Vagina (tissue), 2 donors: ENCODE measurements around the gene PRRX1.

Source experiments
- CTCF ChIP-seq, 3 experiments: fragments of 450-650 bp in 2 of 3; fragments of 200-600 bp in 1 of 3; sonication (generic) in 1 of 3; IDR thresholded peaks; one replicate each; pipeline ENCODE4 v1.5.1; 2017 to 2019; ENCODE audit warnings: antibody characterized with exemption in 3 of 3, mild to moderate bottlenecking in 2 of 3, moderate library complexity in 2 of 3
- POLR2A ChIP-seq, 2 donors: fragments of 450-650 bp; IDR thresholded peaks; one replicate each; pipeline ENCODE4 v1.6.1; 2017; ENCODE audit warnings: antibody characterized with exemption in 2 of 2, mild to moderate bottlenecking in 2 of 2, moderate library complexity in 2 of 2
- POLR2AphosphoS5 ChIP-seq, 2 donors: sonication (generic); formaldehyde crosslinking; IDR thresholded peaks; one replicate each; pipeline ENCODE4 v1.9.0; 2017; ENCODE audit warnings: antibody characterized with exemption in 2 of 2, mild to moderate bottlenecking in 2 of 2, low read depth in 1 of 2; ENCODE audit not compliant: insufficient read depth in 1 of 2

DNA sequence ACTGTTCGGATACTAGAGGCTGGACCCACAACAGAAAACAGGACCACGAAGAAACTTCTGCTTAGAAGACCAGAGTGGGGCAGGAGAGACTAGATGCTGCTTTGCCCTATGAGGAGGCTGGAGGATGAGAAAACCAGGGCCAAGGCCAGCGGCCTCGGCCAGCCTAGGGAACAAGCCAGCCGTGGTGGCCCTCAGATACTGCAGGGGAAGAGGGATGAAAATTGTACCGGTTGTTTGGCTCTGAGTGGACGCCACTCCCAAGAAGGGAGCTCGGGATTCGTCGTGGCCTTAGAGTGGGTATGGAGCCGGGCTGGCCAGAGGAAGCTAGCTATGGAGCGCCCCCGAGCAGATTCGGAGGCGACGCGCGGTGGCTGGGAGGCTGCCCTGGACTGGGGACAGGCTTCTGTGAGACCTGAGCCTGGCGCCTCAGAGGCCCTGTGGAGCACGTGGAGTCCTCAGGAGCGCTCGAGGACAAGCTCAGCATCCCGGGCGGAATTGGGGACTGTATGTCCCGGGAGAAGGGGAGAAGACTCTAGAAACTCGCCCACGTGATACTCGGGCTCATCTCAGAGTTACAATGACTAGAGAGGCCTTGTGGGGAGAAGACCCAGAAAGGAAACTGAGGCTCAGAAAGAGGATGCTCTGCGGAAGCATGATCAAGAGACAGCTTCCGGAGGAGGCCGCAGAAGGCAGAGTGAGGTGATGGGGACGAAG lies 2.8 kb downstream of the PRRX1 start:
- TF ChIP-seq CTCF (IDR thresholded peaks at IDR 0.05): no peak
- no peak for TF ChIP-seq POLR2A (IDR thresholded peaks at IDR 0.05)
- TF ChIP-seq POLR2AphosphoS5 (IDR thresholded peaks at IDR 0.05; ENCODE audit: insufficient read depth in 1 of 2, low read depth in 1 of 2): peak in 1 of 2 donors; percentile 74
